ENCODE data around the gene FAM136A.
A peak's percentile ranks its signal among the peaks of the same experiment; 100 is the strongest.
"Not testable (repeated sequence)": the region's sequence is repeated elsewhere in the genome, so short reads cannot be mapped to it uniquely, and the experiment has no call there.

FAM136A gene

GRCh38 chr2:70301344-70302194 lies at the start of gene FAM136A:
FAM136A (minus strand) TSS chr2:70302067; CDS start chr2:70302011, 56 bp downstream.
- peak; percentile 95 for DNase-seq

GRCh38 chr2:70349921-70350685 lies 48.2 kb upstream of the FAM136A start:
- DNase-seq = no peak

GRCh38 chr2:70347831-70348230 lies 46.0 kb upstream of the FAM136A start:
- no peak for DNase-seq

DNA sequence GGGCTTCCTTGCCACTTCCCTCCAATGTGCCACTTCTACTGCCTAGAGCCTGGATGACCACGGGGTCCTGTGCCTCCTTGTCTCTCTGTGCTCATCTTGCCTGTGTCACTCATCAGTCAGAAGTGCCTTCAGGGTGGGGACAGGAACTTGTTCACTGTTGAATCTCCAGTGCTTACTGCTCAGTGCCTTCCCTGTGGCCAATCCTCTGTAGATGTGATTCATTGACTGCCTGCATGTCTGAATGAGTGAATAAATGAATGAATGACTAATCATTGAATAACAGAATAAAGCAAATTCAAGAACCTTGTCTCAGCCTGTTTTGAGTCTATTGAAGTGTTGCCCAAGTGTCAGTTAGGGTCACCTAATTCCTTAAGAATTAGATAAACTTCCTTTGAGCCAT lies 42.3 kb upstream of the FAM136A start:
- no peak for DNase-seq

DNA sequence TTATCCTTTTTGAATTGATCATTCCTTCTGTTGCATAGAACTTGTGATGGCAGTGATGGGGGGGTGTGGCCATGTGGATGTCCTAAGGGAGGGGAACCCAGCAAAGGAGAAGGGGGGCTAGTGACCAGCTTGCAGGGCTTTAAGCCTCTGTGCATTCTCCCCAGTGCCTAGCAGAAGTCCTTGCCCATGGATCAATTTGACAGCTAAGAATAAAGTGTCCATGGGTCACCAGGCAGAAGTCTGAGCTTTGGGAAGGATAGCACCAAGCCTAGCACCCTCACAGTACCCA lies 39.6 kb upstream of the FAM136A start:
- no peak for DNase-seq

DNA sequence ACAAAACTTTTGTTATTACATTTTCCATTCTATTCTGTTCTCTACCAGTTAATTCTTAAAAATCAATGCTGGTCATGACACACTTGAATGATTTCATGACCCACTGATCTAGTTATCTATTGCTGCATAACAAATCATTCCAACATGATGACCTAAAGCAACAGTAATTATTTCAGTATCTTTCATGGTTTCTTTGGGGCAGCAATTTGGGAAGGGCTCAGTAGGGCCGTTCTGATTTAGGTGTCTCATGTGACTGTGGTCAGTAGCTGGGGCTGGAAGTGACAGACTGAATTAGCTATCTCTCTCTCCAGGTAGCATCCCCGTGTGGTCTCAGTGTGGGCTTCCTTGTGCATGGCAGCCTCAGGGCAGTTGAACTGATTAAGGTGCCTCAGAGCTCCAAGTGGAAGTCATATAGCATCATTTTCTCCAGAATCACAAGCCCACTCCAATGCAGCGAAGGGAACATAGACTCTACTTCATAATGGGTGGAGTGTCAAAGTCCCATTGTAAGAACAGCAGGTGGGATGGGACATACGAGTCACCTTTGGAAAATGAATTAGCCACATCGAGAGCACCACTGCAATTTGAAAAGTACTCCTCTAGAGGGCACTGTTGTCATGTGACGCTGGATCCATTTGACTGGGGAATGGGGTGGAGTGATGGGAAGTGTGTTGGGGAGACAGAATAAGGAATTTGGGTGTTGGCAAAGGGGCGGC lies 39.1 kb upstream of the FAM136A start:
- peak; percentile 69 for DNase-seq

GRCh38 chr2:70340075-70340474 lies 38.2 kb upstream of the FAM136A start:
- DNase-seq = no peak

DNA sequence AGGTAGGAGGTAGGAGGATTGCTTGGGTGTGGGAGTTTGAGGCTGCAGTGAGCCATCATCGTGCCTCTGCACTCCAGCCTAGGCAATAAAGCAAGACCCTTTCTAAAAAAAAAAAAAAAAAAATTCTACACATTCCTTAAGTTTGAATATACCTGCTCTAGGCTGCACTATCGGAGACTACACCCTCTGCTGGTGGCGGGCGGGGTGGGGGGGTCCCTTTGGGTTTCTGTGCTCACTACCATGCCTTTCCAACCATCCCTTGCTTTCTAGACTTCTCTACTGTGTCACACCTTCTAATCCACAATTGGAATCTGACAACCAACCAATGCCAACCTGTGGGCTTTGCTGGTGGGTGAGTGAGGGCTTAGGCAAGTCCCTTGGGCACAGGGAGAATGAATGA lies 34.7 kb upstream of the FAM136A start:
- DNase-seq = no peak

GRCh38 chr2:70331012-70331411 lies 29.1 kb upstream of the FAM136A start:
- no peak for DNase-seq

DNA sequence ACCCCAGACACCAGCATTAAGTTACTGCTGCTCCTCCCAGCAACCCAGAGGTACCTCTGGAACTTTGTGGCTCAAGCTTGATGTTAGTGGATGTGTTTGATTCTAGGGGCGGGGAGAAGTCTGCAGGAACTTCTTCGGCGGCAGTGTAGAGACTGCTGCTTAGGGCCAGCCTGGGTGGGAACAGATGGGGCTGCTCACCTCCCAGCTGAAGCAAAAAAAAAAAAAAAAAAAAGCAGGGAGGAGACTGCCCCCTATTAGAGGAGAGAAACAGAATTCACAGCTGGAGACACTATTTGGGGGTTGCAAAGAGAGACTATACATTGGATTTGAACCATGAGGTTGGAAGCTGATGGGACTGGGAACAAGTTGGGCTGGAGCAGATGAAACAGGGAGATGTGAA lies 28.6 kb upstream of the FAM136A start:
- DNase-seq = no peak

DNA sequence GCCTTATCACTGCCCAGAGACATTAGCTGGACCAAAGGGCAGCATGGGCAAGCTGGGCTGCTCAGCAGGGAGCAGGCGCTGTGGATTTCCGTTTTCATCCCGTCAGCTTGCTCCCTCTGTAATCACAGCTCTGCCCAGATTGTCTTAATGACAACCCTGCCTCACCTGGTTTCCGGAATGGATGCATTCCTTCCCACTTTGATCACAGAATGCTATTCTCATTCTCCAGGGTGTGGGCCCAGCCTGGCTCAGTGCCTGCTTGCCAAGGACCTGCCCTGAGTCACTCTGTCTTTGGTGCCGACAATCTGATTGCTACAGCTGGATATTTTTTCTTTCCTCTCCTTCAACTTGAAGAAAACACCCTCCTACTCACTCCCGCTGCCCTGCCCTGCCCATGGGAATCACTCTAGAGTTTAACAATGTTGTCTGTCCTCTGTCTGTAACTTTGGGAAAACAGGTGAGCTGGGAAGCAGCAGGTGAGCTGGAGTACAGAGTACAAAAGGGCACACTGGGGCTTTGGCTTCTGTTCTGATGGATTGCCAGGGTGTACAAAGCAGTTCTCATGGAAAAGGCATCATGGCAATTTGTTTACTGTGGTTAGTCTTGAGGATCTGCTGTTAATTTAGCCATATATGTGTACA lies 27.2 kb upstream of the FAM136A start:
- DNase-seq = peak; percentile 87

DNA sequence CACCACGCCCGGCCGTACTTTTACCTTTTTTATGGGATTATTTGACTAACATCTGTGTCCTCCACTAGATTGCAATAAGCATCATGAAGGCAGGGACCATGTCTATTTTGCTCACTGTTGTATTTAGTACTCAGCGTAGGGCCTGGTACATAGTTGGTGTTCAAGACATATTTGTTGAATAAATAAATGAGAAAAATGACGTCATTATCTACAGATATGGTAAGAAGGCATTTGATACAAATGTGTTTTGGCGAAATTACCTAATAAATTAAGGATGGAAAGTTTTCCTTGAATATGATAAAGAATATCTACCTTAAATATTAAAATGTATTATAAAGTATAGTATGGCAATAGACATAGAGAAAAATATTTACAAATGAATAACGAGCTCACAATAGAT lies 24.0 kb upstream of the FAM136A start:
- DNase-seq = no peak

- DNase-seq = no peak
Observed at GRCh38 chr2:70322518-70322917, 20.7 kb upstream of the FAM136A start.

DNA sequence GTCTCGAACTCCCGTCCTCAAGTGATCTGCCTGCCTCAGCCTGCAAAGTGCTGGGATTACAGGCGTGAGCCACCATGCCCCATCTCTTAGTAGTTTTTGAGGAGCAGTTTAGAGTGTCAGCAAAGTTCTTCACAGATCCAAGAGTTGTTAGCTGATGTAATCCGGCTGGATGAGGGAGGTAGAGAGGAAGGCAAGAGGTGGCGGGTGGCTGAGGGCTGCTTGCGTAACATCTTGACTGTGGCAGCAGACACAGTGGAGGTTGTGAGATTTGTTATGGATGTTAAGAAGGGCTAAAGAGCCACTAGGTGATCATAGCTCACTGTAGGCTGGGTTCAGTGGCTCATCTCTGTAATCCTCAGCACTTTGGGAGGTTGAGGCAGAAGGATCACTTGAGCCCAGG lies 19.5 kb upstream of the FAM136A start:
- no peak for DNase-seq

- no peak for DNase-seq
Observed at GRCh38 chr2:70314640-70315039, 12.8 kb upstream of the FAM136A start.

GRCh38 chr2:70312560-70312959 lies 10.7 kb upstream of the FAM136A start:
- no peak for DNase-seq

DNA sequence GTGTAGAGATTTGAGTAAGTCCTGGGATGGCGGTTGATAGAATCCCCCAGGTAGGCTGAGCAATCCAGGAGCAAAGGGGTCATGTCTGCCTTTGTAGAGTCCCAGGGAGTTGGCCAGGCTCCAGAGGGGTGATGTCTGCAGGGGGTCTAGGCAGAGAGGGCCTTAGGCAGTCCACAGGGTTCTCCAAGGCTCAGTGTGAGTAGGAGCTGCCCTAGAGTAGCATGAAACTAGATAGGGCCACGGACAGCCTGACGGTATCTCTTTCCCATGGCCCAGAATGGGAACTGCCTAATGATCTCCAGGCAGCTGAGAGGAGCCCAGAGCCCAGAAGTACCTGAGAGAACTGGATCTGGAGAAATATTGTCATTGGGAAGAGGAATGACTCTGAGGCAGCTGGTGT lies 9.0 kb upstream of the FAM136A start:
- DNase-seq = no peak

DNA sequence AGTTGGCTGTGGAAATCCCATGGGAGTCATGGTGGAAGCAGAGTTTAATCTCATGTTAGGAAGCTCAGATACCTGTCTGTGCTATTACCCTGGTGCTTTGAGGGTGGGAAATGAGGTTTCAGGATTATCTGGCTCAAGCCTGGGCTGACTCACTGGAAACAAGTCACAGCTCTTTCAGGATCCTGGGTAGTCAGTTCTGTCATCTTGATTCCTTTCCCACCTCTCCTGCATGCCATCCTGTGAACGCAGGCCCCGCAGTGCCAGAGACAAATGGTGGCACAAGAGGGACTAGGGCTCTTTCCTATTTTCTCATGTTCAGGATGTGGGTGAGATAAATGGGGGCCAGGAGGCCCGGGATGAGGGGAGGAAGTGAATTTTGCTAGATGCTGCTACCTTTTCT lies 3.7 kb upstream of the FAM136A start:
- DNase-seq = no peak

- DNase-seq = no peak
Observed at GRCh38 chr2:70304498-70304897, 2.6 kb upstream of the FAM136A start.

GRCh38 chr2:70303186-70303585 lies 1.3 kb upstream of the FAM136A start:
- no peak for DNase-seq

DNA sequence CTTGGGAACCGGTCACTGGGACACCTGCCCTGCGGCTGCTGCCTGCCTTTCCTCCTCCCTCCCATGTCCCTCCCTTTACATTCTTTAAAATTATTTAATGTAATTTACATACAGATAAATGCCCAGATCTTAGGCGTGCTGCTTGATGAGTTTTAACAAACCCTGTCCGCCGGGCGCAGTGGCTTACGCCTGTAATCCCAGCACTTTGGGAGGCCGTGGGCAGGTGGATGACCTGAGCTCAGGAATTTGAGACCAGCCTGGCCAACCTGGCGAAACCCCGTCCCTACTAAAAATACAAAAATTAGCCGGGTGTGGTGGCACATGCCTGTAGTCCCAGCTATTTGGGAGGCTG lies 304 bp upstream of the FAM136A start:
- not testable (repeated sequence) for DNase-seq

DNA sequence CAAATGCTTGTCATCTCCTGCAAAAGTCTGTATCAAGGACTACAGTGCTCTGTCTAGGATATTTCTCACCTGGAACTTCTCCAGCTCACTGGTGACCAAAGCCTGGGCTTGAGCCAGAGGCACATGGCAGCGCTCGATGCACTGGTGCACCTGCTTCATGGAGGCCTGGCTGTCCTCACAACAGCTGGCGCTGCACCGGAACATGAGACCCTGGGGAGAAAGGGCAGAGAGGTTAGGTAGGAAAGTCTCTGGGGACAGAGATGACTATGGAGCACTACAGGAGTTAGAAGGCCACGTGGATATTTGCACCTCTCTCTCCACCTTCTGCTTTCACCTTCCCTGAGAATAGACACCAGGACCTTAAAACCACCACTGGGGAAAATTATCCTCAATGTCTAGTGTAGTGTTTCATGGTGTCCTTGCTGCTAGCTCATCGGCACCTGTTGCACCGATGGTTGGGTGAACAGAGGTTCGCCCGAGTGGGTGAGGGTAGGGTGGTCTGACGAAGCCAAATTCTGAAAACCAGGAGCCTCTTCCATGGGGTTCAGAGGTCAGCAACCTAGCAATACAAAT lies 1.0 kb downstream of the FAM136A start:
- DNase-seq = no peak

DNA sequence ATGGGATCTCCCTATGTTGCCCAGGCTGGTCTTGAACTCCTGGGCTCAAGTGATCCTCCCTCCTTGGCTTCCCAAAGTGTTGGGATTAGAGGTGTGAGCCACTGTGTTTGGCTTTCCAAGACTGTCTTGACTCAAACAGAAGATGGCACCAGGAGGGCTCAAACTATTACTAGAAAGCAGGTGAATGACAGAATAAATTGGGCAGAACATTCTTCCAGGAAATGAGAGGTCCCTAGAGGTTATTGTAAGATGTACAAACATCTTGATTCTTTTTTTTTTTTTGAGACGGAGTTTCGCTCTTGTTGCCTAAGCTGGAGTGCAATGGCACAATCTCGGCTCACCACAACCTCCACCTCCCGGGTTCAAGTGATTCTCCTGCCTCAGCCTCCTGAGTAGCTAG lies 4.0 kb downstream of the FAM136A start:
- DNase-seq = not testable (repeated sequence)

Measured in islet precursor cell (in vitro differentiated cells).